GOT3 (cell line): ENCODE results near the gene HNRNPA3.
A peak's percentile ranks its signal among the peaks of the same experiment; 100 is the strongest.
"Not testable (repeated sequence)": the region's sequence is repeated elsewhere in the genome, so short reads cannot be mapped to it uniquely, and the experiment has no call there.

Experiments used
- DNase-seq: peaks from one replicate; lab custom pipeline; 2025; ENCODE audit warnings: mixed read lengths; lab: John Stamatoyannopoulos, UW

HNRNPA3 gene

DNA sequence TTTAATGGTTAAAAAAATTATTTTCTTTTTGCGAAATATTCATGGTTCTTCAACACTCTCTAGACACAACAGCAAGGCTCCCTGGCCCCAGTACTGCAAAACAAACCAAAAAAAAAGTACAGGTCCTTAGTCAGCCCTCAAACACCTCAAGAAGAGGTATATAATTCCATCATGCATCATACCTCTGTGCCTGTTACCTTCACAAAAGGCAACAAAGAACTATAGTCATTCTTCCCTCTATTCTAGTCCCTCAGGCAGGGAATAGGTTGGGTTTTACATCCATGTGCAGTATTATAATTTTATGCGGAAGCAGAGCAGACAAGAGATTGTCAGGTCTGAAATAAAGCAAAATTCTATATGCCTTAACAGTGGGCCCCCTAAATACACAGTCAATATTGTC is 43.4 kb downstream of the HNRNPA3 start:
- DNase-seq = no peak

DNA sequence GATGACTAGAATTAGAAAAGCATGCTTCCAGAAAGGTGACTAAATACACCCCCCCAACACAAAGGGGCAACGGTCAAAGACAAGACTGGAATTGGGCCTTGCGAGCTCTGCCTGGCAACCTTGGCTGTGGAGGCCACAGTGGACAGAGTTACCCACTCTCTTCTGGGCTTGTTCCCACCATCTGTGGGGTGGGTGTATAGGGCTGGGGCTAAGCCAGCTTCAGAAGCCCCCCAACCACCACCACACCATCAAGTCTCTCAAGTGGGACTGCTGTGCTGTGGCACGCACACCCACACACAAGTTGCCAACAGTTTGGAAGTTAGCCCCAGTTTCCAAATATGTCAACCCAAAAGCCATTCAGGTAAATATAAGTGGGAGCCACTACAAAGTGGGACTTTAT is 44.1 kb downstream of the HNRNPA3 start:
- DNase-seq = no peak

GRCh38 chr2:177257471-177257870 is 44.9 kb downstream of the HNRNPA3 start:
- DNase-seq = no peak

- DNase-seq = no peak
Measured at GRCh38 chr2:177258059-177258458, 45.5 kb downstream of the HNRNPA3 start.

- DNase-seq = no peak
Measured at GRCh38 chr2:177260379-177260778, 47.8 kb downstream of the HNRNPA3 start.

- DNase-seq = no peak
Measured at GRCh38 chr2:177261116-177262060, 48.8 kb downstream of the HNRNPA3 start.

DNA sequence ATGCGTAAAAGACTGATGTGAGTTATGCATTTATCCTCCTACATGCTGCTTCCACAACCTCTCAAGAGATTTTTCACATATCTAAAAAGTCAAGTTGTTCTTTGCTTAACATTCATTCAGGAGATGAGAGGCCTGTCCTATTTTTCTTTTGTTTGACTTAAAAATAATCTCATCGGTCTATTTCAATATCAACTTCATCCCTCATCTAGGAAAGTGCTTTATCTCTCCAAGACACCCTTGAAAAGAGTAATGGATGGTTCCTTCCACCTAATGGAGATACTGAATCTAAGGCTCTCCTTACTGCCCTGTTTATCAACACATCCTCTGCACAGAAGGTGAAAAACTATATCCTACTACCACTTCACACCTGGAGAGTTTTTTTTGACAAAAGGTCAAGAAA is 49.5 kb downstream of the HNRNPA3 start:
- no peak for DNase-seq

DNA sequence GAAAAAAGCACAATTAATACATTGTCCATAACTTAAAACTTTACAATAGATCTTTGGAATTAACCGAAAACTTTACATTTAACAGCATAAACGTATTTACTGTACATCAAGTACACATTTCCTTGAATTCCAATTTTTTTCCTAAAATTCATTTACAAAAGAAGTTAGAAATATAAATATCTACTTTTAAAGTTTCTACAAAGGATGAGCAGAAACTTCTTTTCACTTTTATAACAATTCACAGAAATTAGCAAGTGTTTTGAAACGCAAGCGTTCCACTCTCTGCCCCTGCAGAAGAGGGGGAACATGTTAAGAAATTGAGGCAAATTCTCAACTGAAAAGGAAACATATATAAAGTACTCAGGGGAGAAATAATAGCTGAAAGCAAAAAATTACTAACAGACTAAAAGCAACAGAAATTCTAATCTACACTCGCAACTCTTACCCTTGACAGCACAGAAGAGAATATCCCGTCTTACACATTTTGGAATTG is 50.4 kb downstream of the HNRNPA3 start:
- no peak for DNase-seq

GRCh38 chr2:177263451-177264208 is 51.0 kb downstream of the HNRNPA3 start:
- peak; percentile 80 for DNase-seq

- no peak for DNase-seq
Measured at GRCh38 chr2:177264209-177264692, 51.7 kb downstream of the HNRNPA3 start.

DNA sequence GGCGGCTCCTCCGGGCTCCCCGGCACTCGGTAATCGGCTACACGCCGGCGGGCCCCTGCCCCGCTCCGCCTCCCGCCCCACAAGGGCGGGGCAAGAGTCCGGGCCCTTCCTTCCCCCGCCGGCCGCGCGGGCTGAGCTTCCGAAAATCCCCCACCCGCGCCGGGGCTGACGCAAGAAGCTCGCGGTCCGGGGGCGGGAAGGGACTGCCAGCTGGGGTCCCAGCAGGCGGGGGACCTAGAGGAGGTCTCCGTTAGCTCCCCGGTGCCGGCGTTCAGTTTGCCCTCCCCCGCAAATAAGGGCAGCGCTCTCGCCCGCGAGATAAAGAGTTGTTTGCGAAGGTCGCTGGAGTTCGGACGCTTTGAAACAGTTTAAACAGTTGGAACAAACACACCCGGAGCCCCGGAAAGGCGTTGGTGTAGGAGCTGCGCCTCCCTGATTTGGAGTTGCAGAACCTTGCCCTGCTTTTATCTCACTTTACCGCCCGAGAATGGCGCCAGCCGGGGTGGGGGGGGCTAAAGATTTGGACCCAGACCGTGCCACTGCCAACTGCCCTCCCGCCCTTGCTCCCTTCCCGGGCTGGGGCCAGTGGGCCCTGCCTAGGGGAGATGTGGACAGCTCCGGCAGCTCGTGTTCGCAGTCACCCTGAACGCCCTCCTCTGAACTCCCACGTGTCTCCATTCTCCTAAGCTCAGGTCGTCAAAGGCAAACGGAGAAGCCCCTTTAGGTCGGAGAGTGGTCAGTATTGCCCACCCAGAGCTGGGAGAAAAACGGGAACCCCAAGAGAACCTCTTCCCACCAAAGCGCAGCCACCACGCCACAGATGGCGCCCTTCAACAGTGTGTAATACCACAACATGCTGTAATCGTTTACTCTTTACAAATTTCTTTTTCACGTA is 52.3 kb downstream of the HNRNPA3 start, which contains the start of gene NFE2L2:
NFE2L2 (minus strand) TSS at position 35 of the 895 bp plus-strand sequence. CDS start 151 bp downstream, outside the sequence.
- DNase-seq = peak; percentile 60

DNA sequence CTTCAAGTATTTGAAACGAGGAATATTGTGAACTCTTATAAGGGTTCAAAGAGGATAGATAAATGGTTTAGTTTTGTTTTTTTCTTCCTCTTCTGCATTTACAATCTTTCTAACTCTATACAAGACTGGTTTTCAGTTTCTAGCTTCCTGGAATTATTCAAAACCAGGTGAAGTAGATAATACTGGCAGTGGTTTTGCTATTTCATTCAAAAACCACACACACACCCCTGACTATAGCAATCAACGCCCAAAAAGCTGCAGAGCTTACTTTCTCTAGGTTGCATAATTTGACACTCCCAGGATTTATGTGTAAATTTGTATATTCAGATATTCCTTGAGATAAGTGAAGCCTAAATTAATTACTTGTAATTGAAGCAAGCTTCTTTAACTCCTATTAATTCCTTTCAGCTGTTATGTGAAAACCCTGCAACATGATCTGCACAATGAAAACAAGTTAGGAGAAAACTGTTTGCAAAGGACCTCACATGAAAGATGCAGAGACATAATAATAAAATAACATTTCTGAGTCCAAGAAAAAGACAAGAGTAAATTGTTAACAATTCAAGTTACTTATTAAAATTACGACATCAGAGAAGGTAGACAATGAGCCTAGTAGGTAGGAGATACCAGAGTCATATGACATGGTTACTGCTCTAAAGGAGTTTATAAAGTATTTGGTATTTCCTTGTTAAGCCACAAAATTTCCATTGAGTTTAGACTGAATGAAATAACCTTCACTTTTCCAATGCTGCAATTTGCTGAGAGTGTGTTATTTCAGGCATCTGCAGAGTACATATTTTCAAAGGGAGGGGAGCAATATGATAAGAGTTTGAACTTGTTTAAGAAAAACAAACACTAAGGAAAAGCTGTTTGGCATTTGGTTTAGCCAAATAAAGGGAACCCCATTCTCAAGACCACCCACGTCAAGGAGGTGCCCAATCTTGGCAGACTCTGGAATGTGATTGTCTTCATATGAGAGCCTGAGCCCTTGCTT is 53.5 kb downstream of the HNRNPA3 start:
- no peak for DNase-seq

GRCh38 chr2:177266955-177267354 is 54.4 kb downstream of the HNRNPA3 start:
- not testable (repeated sequence) for DNase-seq

DNA sequence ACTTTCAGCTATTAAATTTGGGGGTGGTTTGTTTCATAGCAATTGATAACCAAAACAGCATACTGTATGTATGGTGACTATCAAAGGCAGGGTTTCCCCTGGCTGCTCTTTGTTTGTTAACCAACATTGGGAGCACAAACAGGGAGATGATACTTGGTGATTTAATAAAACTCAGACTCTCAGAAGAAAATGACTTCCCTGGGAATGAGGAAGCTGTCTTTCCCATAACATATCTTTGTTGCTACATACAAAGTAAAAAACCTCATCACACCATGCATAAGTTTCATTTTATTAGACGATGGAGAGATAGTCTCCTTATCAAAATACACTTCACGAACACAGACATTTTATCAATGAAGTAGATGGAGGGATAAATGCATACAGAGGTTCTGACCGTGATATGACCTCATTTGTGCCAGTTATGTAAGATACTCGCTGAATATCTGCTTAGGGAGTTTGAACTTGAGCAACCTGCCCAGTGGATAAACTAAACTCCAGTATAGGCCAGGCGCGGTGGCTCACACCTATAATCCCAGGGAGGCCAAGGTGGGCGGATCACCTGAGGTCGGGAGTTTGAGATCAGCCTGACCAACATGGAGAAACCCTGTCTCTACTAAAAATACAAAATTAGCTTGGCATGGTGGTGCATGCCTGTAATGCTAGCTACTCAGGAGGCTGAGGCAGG is 55.7 kb downstream of the HNRNPA3 start:
- no peak for DNase-seq

GRCh38 chr2:177268901-177269300 is 56.3 kb downstream of the HNRNPA3 start:
- no peak for DNase-seq

DNA sequence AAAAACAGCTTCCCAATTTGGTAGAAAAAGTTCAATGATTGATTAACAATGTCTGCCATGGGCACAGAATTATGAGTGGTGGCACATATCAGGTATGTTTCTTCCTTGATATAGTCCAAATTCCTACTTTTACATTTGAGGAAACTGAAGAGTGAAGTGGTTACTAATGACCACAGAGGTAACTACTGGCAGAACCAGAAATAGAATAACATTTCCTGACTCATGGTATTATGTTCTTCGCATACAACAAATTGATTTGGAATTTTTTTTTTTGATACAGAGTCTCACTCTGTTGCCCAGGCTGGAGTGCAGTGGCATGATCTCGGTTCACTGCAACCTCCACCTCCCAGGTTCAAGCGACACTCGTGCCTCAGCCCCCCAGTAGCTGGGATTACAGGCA is 57.9 kb downstream of the HNRNPA3 start:
- DNase-seq = no peak

- DNase-seq = no peak
Measured at GRCh38 chr2:177271981-177272666, 59.5 kb downstream of the HNRNPA3 start.

DNA sequence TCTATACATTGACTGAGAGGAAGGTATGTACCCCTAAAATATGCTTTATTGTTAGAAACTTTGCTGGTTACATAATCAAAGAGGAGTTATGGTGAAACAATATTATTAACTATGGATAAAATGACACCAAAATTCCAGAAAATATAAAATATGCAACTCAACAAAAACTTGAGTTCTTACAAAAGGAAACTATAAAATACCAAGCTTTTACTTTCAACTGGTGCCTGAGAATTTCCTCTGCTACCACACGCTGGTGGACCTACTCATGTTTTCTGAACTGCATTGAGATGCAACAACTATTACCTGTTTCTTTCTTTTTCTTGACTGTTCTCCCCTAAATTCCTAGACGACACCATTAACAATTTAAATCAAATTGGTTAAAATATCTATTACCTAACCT is 60.2 kb downstream of the HNRNPA3 start:
- DNase-seq = no peak

DNA sequence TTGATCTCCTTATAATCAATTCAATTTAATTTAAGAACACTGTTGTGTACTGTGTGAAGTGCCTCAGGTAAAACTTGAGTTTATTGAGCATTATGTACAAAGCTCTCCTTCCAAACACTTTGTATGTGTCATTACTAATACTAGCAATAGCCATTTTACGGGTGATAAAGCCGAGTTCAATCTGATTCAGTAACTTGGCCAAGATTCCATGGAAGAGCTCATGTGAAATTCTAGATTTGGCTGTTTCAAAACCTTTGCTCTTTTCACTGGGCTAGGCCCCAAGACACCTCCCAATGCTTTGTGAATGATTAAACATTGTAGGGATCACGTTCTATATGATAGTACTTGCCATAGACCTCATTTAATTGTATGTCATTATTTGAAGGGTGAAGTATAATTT is 60.8 kb downstream of the HNRNPA3 start:
- no peak for DNase-seq
